ENCODE measurements around the gene PLD1. TPM values are rescaled to one million over a fixed set of nuclear protein-coding genes. Genes with fewer than 3 reads are reported as not detected.

PLD1 gene
- total and polyA plus RNA-seq, 10 of the 15 experiments (the other 5 are each of a cell fraction or from before 2014, with no cell fraction given): 2.9 to 108 (median 3.6) TPM

- TF ChIP-seq BCL11A (IDR thresholded peaks at IDR 0.05; ENCODE audit: low read depth, low read length) (no peak), ZNF24 (IDR thresholded peaks at IDR 0.05) (peak; percentile 63; the same call in 1 of the 2 replicates)
- Histone ChIP-seq H3K9me3 (replicated peaks; ENCODE audit: control insufficient read depth, insufficient read depth, low read length) (no peaks in the 10 kb centered on the region), H3K9ac (ENCODE audit: control insufficient read depth, insufficient read depth, low read length) (no peak overlapping the region), H2AFZ (ENCODE audit: control insufficient read depth, low read depth, low read length) (no peak overlapping the region), H3K4me3 (no peak overlapping the region), H3K79me2 (ENCODE audit: control insufficient read depth, insufficient read depth, low read length) (no peaks in the 10 kb centered on the region), H3K27me3 (replicated peaks in 1 of 2; ENCODE audit: control insufficient read depth in 2 of 2, insufficient read depth in 2 of 2, low read length in 1 of 2) (no peaks in the 10 kb centered on the region; a peak in 1 of 4 replicates), H3K36me3 (ENCODE audit: control insufficient read depth in 2 of 2, insufficient read depth in 2 of 2, low read length in 1 of 2) (no peaks in the 10 kb centered on the region), H3K4me1 (ENCODE audit: control insufficient read depth, insufficient read depth, low read length) (0 out of 2 replicates have a peak, but pooled peaks cover 3% of the 10 kb centered on the region), H3K27ac (ENCODE audit: control insufficient read depth, insufficient read depth) (no peak overlapping the region), H4K20me1 (ENCODE audit: control insufficient read depth, insufficient read depth) (no peaks in the 10 kb centered on the region), H3K4me2 (ENCODE audit: control insufficient read depth, insufficient read depth) (no peak overlapping the region)
- no TSS peak for BruUV-seq (replicated peaks)
- DNase-seq (ENCODE audit: low read depth, low spot score): no peak
- ChIA-PET POLR2A (interaction anchor here (0.6 to 0.8 kb wide), 2 partner anchors 22 to 38 kb away, joined by 3 read pairs; no protein-coding TSS in a partner anchor), RAD21 (ENCODE audit: unreplicated experiment) (interaction anchor here (0.8 to 13.1 kb wide), 5 partner anchors 58 to 874 kb away, joined by 3 to 333 read pairs (median 13); no protein-coding TSS in a partner anchor), CTCF (interaction anchor here (0.7 to 11.8 kb wide), 9 partner anchors 8 to 508 kb away, joined by 3 to 274 read pairs (median 4); no protein-coding TSS in a partner anchor), SMC1A (ENCODE audit: uncharacterized antibody, unreplicated experiment) (interaction anchor here (0.7 to 5.1 kb wide), 12 partner anchors 12 to 785 kb away, joined by 3 to 67 read pairs (median 4); no protein-coding TSS in a partner anchor)
- no peak for FAIRE-seq
- in situ Hi-C loops (cut with MboI) (loop anchor here (5.0 kb wide), 1 partner anchor 188 kb away; no protein-coding TSS in a partner anchor), intact Hi-C loops (cut with micrococcal nuclease; ENCODE audit: unreplicated experiment) (loop anchor here (2.0 to 10.0 kb wide), 3 partner anchors 221 to 791 kb away; no protein-coding TSS in a partner anchor)
- no peak for ATAC-seq
- WGBS (ENCODE audit: insufficient coverage, insufficient replicate concordance, low lambda C conversion rate, missing lambda C conversion rate): 0% methylated on average over 2 of the region's 2 CpGs
Measured at GRCh38 chr3:171835613-171836012, 25.3 kb upstream of the PLD1 start.

GRCh38 chr3:171835116-171835515 lies 24.8 kb upstream of the PLD1 start:
- Histone ChIP-seq H3K27me3 (replicated peaks in 1 of 2; ENCODE audit: control insufficient read depth in 2 of 2, insufficient read depth in 2 of 2, low read length in 1 of 2) (no peaks in the 10 kb centered on the region; a peak in 1 of 4 replicates), H3K4me3 (no peak overlapping the region), H3K4me2 (ENCODE audit: control insufficient read depth, insufficient read depth) (no peak overlapping the region), H3K79me2 (ENCODE audit: control insufficient read depth, insufficient read depth, low read length) (no peaks in the 10 kb centered on the region), H2AFZ (ENCODE audit: control insufficient read depth, low read depth, low read length) (no peak overlapping the region), H3K9me3 (replicated peaks; ENCODE audit: control insufficient read depth, insufficient read depth, low read length) (no peaks in the 10 kb centered on the region), H3K9ac (ENCODE audit: control insufficient read depth, insufficient read depth, low read length) (no peak overlapping the region), H3K36me3 (ENCODE audit: control insufficient read depth in 2 of 2, insufficient read depth in 2 of 2, low read length in 1 of 2) (no peaks in the 10 kb centered on the region), H3K27ac (ENCODE audit: control insufficient read depth, insufficient read depth) (no peak overlapping the region), H4K20me1 (ENCODE audit: control insufficient read depth, insufficient read depth) (no peaks in the 10 kb centered on the region), H3K4me1 (ENCODE audit: control insufficient read depth, insufficient read depth, low read length) (0 out of 2 replicates have a peak, but pooled peaks cover 3% of the 10 kb centered on the region)
- POLR2A ChIA-PET: interaction anchor here (0.8 kb wide), 1 partner anchor 22 kb away, joined by 3 read pairs; no protein-coding TSS in a partner anchor
- BruUV-seq (replicated peaks): no TSS peak
- in situ Hi-C loops (cut with MboI) (loop anchor here (5.0 kb wide), 1 partner anchor 188 kb away; no protein-coding TSS in a partner anchor), intact Hi-C loops (cut with micrococcal nuclease; ENCODE audit: unreplicated experiment) (loop anchor here (2.0 to 10.0 kb wide), 3 partner anchors 220 to 790 kb away; no protein-coding TSS in a partner anchor)
- no peak for TF ChIP-seq FOS (IDR thresholded peaks at IDR 0.05; ENCODE audit: borderline replicate concordance, extremely low read depth, insufficient read length)
- TF ChIP-seq MTA3 (IDR thresholded peaks at IDR 0.05; ENCODE audit: borderline replicate concordance, low read length): no peak
- TF ChIP-seq IRF3 (IDR thresholded peaks at IDR 0.05): no peak
- no peak for TF ChIP-seq WRNIP1 (IDR thresholded peaks at IDR 0.05; ENCODE audit: borderline replicate concordance, low read depth, low read length)
- TF ChIP-seq NRF1 (conservative IDR thresholded peaks at IDR 0.05; ENCODE audit: low read depth, low read length): no peak
- 82% methylated on average over 5 of the region's 5 CpGs for WGBS (ENCODE audit: insufficient coverage, insufficient replicate concordance, low lambda C conversion rate, missing lambda C conversion rate)
- DNase-seq (ENCODE audit: low read depth, low spot score) (no peak), FAIRE-seq (no peak), ATAC-seq (no peak)
- RAD21 ChIA-PET (ENCODE audit: unreplicated experiment): interaction anchor here (1.4 to 13.1 kb wide), 9 partner anchors 38 to 873 kb away, joined by 3 to 333 read pairs (median 8); no protein-coding TSS in a partner anchor
- SMC1A ChIA-PET (ENCODE audit: uncharacterized antibody, unreplicated experiment): interaction anchor here (0.7 to 8.9 kb wide), 25 partner anchors 12 to 872 kb away, joined by 3 to 151 read pairs (median 4); partner anchors contain the start of gene PLD1
- CTCF ChIA-PET: interaction anchor here (0.7 to 11.8 kb wide), 15 partner anchors 8 to 873 kb away, joined by 3 to 274 read pairs (median 5); no protein-coding TSS in a partner anchor

All from GM12878 (cell line).